A549 (cell line): ENCODE measurements around the gene CYP8B1.

Experiments
- CTCF ChIP-seq: fragments of >200 bp; sonication (Bioruptor Twin); formaldehyde crosslinking; IDR thresholded peaks from 3 replicates; pipeline ENCODE4 v1.5.1; 2016
- TF ChIP-seq, protein P1 (sequence below): IDR thresholded peaks from 2 replicates; pipeline ENCODE4 v1.6.1; 2012

DNA sequence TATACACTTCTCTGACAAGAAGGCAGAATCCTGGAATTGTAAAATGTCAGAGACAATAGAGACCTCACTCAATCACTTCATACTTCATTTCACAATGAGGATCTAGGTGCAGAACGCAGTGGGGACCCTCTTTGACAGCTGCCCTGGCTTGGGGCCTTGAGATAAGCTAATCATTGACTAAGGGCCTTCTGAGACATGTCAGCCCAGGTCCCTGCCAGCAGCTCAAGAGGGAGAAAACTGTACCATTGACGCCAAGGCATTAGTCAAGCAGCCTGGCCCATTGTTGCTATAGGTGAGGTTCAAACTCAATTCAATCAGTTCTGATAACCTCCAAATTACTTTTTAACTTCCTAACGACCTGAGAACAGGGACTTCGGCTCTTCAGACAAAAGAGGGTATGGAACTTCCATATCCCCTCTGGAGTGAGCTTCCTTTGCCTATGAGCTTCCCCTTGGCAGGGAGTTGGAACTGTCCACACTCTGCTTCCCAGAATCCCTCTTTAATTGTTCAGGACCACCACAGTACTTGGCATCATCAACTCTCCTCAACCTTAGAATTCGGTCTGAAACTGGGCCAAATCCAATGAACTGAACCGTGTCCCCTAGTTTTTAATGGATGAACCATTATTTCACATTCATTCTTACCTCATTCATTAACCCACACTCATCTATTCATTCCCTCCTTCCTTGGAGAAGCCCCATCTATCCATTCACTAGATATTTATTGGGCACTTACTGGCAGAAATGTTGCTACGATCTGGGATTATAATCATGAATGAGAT lies 1.5 kb upstream of the CYP8B1 start:
- no peak for TF ChIP-seq CTCF
- TF ChIP-seq, protein P1, sequence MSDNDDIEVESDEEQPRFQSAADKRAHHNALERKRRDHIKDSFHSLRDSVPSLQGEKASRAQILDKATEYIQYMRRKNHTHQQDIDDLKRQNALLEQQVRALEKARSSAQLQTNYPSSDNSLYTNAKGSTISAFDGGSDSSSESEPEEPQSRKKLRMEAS = no peak
